GM18505 (cell line): Measurements from ENCODE around the gene SEMA3D.
A peak's percentile ranks its signal among the peaks of the same experiment; 100 is the strongest.

Source experiments
- ATAC-seq: cut with Tn5 transposase; IDR thresholded peaks from one replicate; pipeline ENCODE4 v1.9.1; 2021; ENCODE audit not compliant: unreplicated experiment
- POLR2A ChIP-seq: IDR thresholded peaks from 4 replicates; pipeline ENCODE4 v1.6.1; 2011; ENCODE audit warnings: borderline replicate concordance; ENCODE audit not compliant: insufficient read depth, insufficient read length; ENCODE audit errors: extremely low read depth

Gene SEMA3D

DNA sequence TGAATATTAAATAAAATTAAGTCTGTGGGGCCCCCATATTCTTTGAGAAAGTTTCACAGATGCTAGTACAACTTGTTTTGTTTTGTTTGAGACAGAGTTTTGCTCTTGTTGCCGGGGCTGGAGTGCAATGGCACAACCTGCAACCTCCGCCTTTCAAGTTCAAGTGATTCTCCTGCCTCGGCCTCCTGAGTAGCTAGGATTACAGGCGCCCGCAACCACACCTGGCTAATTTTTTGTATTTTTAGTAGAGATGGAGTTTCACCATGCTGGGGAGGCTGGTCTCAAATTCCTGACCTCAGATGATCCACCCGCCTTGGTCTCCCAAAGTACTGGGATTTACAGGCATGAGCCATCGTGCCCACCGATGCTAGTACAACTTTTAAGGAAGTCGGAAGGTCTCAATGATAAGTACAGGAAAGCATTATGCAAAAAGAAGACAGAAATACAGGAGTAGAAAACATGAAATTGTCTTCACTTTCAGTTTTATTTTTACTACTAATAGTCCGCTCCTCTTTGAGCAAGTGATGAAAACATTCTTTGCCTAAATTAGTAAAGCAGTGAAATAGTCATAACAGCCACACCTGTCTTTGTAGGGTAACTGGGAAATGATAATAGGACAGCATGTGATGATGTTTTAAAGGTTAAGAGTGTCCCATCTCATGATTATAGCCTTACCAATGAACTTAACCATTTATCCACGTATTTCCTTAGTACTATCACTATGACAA, 147.5 kb downstream of the SEMA3D start:
- ATAC-seq, result peak; percentile 80
- no peak for TF ChIP-seq POLR2A

DNA sequence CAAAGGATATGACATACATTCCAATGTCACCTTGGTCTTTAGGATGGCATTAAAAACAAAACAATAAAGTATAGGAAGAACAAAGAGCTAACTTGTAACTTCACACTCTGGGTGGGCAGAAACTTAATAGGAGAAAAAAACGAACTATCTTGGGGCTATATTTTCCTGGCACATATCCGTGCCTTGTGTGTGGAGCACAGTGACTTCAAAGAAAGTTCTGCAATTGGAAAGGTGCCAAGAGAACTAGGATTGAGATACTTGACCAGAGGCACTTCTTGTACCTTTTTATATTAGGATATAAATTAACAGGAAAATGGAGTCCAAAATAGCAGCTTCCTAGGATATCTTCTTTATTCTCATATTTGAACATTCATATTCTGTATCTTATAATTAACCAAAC, 148.4 kb downstream of the SEMA3D start:
- TF ChIP-seq POLR2A, result no peak
- no peak for ATAC-seq

DNA sequence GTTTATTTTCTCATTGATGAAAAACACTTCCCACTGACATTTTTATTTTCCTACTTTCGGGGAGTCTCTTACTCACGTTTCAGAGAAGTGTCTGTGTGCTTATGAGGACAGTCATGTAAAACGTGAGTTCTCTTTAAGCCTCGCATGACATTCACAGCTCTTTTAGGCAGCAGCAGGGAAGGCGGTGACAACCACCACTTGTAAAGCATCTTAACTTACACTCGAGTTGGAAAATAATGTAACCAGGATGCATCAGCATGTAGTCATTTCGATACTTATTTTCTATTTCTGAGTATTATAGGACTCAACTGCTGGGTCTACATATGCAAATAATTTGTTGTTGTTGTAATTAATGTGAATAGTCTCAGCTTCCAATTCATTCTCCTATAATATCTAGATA, 153.6 kb downstream of the SEMA3D start:
- no peak for ATAC-seq
- no peak for TF ChIP-seq POLR2A

DNA sequence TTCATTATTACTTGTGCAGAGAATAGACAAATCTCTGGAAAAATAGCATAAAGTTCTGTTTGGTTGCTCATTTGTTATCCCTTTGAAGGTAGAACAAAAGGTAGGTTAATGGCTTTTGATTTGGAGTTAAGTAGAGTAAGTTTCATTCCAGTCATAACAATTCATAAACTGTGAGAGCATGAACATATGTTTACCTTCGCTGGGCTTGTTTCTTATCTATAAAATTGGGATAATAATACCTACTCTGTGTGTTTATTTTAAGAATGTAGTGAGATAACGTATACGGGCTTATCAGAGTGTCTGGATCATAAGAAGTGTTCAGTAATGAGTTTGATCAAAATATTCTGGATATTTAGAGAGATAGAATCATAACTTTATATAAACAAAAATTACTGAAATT, 155.4 kb downstream of the SEMA3D start:
- no peak for TF ChIP-seq POLR2A
- no peak for ATAC-seq

DNA sequence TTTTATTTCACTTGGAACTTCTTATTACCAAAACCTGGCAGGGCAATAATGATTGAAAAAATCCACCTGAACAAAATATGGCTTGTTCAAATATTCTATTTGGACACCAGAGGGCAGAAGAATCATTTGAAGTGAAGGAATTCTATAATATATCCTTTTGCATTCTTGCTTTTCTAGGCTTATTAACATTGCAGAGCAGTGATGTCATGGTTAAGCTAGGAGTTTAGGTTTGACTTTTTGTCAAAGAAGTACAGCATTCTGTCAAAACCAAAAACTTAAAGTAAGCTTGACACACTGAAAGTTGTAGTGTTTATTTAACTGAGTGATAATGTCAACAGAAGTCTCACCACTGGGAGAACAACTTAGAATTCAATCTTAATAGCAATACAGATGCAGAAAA, 156.0 kb downstream of the SEMA3D start:
- ATAC-seq, result peak; percentile 60
- TF ChIP-seq POLR2A, result no peak

DNA sequence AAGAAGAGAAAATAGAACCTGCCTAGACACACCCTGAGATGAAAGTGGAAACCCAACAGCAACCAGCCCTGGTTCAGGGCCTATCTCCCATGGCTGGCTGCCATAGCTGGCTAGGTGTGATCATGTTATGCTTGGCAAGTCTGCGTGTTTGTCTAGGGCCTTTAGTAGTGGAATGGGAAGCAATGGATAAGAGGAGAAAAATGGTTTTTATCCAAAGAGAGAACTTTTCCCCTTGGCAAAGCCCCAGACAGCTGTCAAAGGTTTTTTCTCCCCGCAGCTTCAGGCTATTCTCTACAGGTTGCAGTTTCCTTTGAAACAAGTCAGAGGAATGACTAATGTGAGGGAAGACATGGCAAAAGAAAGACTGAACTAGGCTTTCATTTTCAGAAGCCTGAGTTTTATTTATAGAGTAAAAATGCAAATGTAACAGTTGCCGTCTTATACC, 161.5 kb downstream of the SEMA3D start:
- no peak for TF ChIP-seq POLR2A
- ATAC-seq, result no peak

DNA sequence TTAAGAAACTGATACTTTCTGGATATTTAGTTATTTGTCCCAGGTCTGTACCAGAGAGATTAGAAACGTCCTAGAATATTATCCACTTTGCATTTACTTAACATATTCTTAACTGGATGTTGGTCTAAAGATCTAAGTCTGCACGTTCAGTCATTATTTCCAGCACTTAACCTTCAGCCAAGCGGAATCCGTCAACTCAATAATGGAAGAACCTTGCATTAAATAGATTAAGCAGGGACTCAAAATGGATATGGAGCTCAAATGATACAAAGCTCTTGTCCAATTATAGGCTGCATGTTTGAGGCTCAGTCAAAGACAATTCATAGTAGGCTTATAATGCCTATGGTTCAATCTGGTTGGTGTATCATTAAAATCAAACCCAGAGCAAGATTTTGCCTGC, 162.9 kb downstream of the SEMA3D start:
- no peak for TF ChIP-seq POLR2A
- ATAC-seq, result no peak

DNA sequence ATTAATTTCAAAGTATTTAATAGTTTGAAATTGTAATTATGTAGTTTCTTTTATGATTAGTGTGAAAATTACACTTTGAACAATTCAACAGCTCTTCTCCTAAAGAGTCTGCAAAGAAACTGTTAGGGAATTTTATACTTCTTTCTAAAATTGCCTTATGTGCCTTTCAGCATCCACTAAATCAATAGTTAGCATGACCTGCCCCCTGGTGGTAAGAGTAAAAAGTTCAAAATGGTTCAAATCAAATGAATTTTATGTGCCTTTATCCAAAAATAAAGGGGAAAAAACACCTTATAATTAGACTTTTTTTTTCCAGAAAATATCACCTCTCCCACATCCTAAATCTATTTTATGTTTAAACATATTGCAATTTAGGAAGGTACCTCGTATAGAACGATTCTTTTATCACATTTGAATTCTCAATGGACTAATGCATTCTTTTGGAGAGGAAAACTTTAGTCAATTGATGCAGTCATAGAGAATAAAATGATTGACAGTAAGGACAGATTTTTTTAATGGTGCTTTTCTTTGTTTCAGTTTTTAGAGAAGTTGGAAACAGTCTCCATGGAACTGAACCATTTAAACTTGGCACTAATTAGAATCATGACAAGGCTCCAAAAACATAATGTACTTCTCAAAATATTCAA, 163.7 kb downstream of the SEMA3D start:
- TF ChIP-seq POLR2A, result no peak
- ATAC-seq, result no peak

DNA sequence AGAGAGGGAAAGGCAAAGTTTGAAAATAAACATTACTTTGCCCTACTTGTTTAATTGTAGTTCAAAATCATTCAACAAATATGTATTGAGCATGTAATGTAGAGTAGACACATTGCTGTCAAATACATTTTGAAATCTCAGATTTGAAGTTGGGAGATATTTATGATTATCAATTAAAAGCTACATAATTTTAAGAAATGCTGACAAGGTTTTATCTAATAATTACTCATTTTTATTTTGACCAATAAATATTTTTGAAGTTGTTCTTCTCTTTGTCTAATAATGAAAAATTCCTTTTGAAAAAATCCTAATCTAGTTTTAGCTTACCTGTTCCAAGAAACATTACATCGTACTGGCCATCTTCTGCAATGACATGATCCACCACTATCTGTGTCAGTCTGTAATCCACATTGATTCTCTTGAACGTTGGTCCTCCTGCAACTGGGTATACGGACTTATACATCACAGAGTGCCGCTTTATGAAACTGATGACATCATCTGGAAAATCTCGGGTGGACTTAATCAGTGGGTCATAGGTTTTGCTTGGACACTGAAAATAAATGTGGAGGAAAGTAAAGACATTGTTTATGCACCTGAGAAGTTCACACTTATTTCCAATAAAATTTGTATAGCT, 164.7 kb downstream of the SEMA3D start:
- no peak for TF ChIP-seq POLR2A

DNA sequence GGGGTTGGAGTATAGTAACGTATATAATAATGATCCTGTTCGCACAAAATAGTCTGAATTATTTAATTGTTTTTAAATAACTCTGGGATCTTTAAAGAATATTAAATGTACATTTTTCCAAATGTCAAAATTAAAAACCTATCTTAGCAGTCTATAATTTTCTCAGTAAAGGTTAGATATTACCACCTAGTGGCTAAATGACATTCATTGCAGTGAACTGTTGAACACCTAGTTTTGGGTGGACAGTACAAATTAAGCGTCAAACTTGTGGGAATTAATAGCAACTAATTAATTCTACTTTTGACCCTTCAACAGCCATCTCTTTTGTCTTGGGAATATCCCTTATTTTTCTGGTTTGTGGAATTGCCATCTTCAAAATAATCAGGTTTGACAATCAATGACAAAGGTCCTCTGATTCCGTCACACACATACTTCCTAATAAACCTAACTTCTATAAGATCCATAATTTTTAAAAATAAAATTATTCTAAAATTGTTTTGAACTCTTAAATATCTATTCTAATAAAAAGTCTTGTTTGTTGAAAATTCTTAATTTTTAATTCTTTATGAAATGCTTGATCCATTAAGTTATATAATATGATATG, 165.7 kb downstream of the SEMA3D start:
- TF ChIP-seq POLR2A, result no peak
- ATAC-seq, result no peak

More for the DNA sequence above, 164.7 kb downstream of the SEMA3D start:
- no peak for ATAC-seq

DNA sequence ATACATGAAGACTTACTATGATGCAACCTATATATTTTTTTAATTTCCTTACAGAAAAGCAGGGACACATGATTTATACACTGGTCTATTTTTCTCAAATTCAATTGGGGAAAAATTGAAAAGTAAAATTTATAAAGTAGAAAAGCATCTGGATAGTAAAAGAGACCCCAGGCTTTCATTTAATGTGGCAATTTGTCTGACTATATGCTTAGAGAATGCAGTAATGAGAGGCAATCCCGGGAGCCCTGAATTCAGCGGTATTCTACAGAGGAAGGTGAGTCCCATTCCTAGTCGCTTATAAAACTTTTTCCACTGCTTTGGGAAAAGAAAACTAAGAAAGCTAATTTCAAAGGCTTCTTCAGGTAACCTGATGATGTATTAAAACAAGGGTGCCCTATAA, 167.1 kb downstream of the SEMA3D start:
- no peak for ATAC-seq
- TF ChIP-seq POLR2A, result no peak

DNA sequence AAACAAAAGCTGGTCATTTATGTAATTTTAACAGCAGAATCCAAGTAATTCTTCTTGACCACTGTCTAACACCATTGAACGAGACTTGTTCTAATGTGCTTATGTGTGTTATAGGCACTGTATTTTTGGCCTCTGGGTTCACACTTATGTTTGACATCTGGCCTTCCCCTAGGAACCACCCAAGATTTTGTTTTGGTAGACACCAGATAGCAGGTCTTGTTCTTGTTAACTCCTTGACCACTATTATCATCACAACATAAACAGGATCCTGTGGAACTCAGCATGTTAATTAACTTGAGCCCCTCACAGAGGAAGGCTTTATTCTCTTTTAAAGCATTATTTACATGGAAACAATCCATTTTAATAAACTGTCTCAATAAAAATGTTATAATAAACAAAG, 167.7 kb downstream of the SEMA3D start:
- no peak for TF ChIP-seq POLR2A
- ATAC-seq, result no peak

DNA sequence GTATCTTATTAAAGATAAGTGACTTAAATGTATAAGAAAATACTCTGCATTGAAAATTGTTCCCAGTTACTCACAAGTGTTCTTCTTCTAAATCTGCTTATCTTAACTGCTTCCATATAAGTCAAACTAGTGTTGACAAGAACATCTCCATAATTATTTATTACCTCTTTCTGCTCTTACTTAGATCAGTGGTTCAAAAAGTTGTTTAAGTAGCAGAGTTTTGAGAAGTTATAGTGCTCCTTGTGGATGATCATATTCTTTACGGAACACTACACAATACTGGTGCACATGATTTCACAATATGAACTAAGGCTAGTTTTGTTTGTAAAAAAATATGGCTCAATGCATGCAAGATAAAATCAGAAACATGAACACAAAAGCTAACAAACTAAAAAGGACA, 168.4 kb downstream of the SEMA3D start:
- no peak for ATAC-seq
- TF ChIP-seq POLR2A, result no peak
